ENCODE results near the gene SLBP.

GRCh38 chr4:1756079-1756478 lies 44.0 kb upstream of the SLBP start:
- TF ChIP-seq MAFK (IDR thresholded peaks at IDR 0.05; ENCODE audit: low read depth, low read length) = no peak
- no peak for TF ChIP-seq TAF1 (IDR thresholded peaks at IDR 0.05; ENCODE audit: low read depth, low read length)
- no peak for TF ChIP-seq GABPA (IDR thresholded peaks at IDR 0.05; ENCODE audit: borderline replicate concordance, insufficient read depth, low read length)
- no peak for TF ChIP-seq ATF2 (IDR thresholded peaks at IDR 0.05; ENCODE audit: low read length)
- no peak for TF ChIP-seq RXRA (IDR thresholded peaks at IDR 0.05; ENCODE audit: insufficient read depth, low read depth, low read length)
- TF ChIP-seq CTCF (IDR thresholded peaks at IDR 0.05; ENCODE audit: control extremely low read depth in 1 of 3, insufficient read depth in 1 of 3, low read depth in 1 of 3, low read length in 3 of 3) = no peak
- no peak for TF ChIP-seq EP300 (IDR thresholded peaks at IDR 0.05; ENCODE audit: borderline replicate concordance in 1 of 2, low read depth in 2 of 2, low read length in 2 of 2)
- no peak for TF ChIP-seq BRCA1 (IDR thresholded peaks at IDR 0.05; ENCODE audit: low read depth, low read length)
- no peak for TF ChIP-seq NRF1 (IDR thresholded peaks at IDR 0.05; ENCODE audit: low read depth, low read length)
- no peak for TF ChIP-seq SRF (IDR thresholded peaks at IDR 0.05; ENCODE audit: low read depth, low read length)
- TF ChIP-seq SUZ12 (IDR thresholded peaks at IDR 0.05; ENCODE audit: low read length) = no peak
- no peak for TF ChIP-seq JUND (IDR thresholded peaks at IDR 0.05; ENCODE audit: low read length)
- no peak for TF ChIP-seq RAD21 (IDR thresholded peaks at IDR 0.05 in 1 of 2, conservative IDR thresholded peaks at IDR 0.05 in 1 of 2; ENCODE audit: low read depth in 2 of 2, low read length in 2 of 2)

Data from H1 (cell line).